ENCODE data around the gene MFAP5.
"Not testable (repeated sequence)": the region's sequence is repeated elsewhere in the genome, so short reads cannot be mapped to it uniquely, and the experiment has no call there.

The MFAP5 gene

GRCh38 chr12:8638951-8639350 lies 23.7 kb downstream of the MFAP5 start:
- Histone ChIP-seq H3K27ac (no peak overlapping the region), H3K27me3 (no peaks in the 10 kb centered on the region), H3K36me3 (no peaks in the 10 kb centered on the region), H3K9me3 (no peaks in the 10 kb centered on the region), H3K4me1 (peaks cover 0 to 3% (median 0%) of the 10 kb centered on the region in 4 donors), H3K4me3 (no peak overlapping the region)
- TF ChIP-seq CTCF (IDR thresholded peaks at IDR 0.05), result no peak
- DNase-seq, result no peak
- intact Hi-C loops (cut with DNase I; ENCODE audit: low total_unique reads), result no loop called here

GRCh38 chr12:8637666-8638065 lies 25.0 kb downstream of the MFAP5 start:
- Histone ChIP-seq H3K4me3 (no peak overlapping the region), H3K36me3 (no peaks in the 10 kb centered on the region), H3K27me3 (no peaks in the 10 kb centered on the region), H3K27ac (no peak overlapping the region), H3K9me3 (no peaks in the 10 kb centered on the region), H3K4me1 (peaks cover 0 to 3% (median 0%) of the 10 kb centered on the region in 4 donors)
- DNase-seq, result no peak
- no peak for TF ChIP-seq CTCF (IDR thresholded peaks at IDR 0.05)
- intact Hi-C loops (cut with DNase I; ENCODE audit: low total_unique reads), result no loop called here

GRCh38 chr12:8637244-8637643 lies 25.4 kb downstream of the MFAP5 start:
- Histone ChIP-seq H3K27me3 (no peaks in the 10 kb centered on the region), H3K36me3 (no peaks in the 10 kb centered on the region), H3K9me3 (no peaks in the 10 kb centered on the region), H3K27ac (no peak overlapping the region), H3K4me1 (peaks cover 0 to 3% (median 0%) of the 10 kb centered on the region in 4 donors), H3K4me3 (no peak overlapping the region)
- intact Hi-C loops (cut with DNase I; ENCODE audit: low total_unique reads), result no loop called here
- no peak for DNase-seq
- no peak for TF ChIP-seq CTCF (IDR thresholded peaks at IDR 0.05)

- Histone ChIP-seq H3K4me1 (peaks cover 0 to 3% (median 0%) of the 10 kb centered on the region in 4 donors), H3K36me3 (no peaks in the 10 kb centered on the region), H3K27me3 (no peaks in the 10 kb centered on the region), H3K27ac (no peak overlapping the region), H3K9me3 (no peaks in the 10 kb centered on the region), H3K4me3 (no peak overlapping the region)
- intact Hi-C loops (cut with DNase I; ENCODE audit: low total_unique reads), result no loop called here
- TF ChIP-seq CTCF (IDR thresholded peaks at IDR 0.05), result no peak
- no peak for DNase-seq
Measured at GRCh38 chr12:8636581-8636980, 26.0 kb downstream of the MFAP5 start.

GRCh38 chr12:8636007-8636346 lies 26.6 kb downstream of the MFAP5 start:
- DNase-seq; H3K9me3 ChIP-seq; intact Hi-C loops (cut with DNase I; ENCODE audit: low total_unique reads); H3K4me3 ChIP-seq; H3K4me1 ChIP-seq; H3K27me3 ChIP-seq; H3K36me3 ChIP-seq; H3K27ac ChIP-seq: not testable (repeated sequence)

- DNase-seq; intact Hi-C loops (cut with DNase I; ENCODE audit: low total_unique reads); H3K4me3 ChIP-seq; H3K27ac ChIP-seq; H3K27me3 ChIP-seq; H3K36me3 ChIP-seq; H3K4me1 ChIP-seq; H3K9me3 ChIP-seq: not testable (repeated sequence)
Measured at GRCh38 chr12:8635342-8636006, 27.2 kb downstream of the MFAP5 start.

- peak overlapping the region; percentile 39 to 45 for H3K27ac ChIP-seq
- DNase-seq, result no peak
- H3K4me1 ChIP-seq, result peaks cover 0 to 22% (median 3%) of the 10 kb centered on the region in 4 donors
- no peak for TF ChIP-seq CTCF (IDR thresholded peaks at IDR 0.05)
- intact Hi-C loops (cut with DNase I; ENCODE audit: low total_unique reads), result no loop called here
- no peaks in the 10 kb centered on the region for H3K27me3 ChIP-seq
- no peaks in the 10 kb centered on the region for H3K9me3 ChIP-seq
- no peak overlapping the region for H3K4me3 ChIP-seq
- no peaks in the 10 kb centered on the region for H3K36me3 ChIP-seq
Measured at GRCh38 chr12:8630131-8630530, 32.5 kb downstream of the MFAP5 start.
